Cardiac fibroblast (primary cell): ENCODE results near the gene GCN1.

Experiments
- DNase-seq, 2 donors: peaks; one replicate each; pipeline versions ENCODE4 v3.0.0 to v3.0.0-alpha.2; 2010; ENCODE audit warnings: low read depth in 2 of 2
- H3K4me3 ChIP-seq, 2 donors: replicated peaks in 1 of 2; 1 replicate in 1 of 2; 2 replicates in 1 of 2; pipeline ENCODE4 v1.5.1; 2011; ENCODE audit warnings: low read depth in 2 of 2, low read length in 2 of 2, mild to moderate bottlenecking in 2 of 2, moderate library complexity in 1 of 2
- TF ChIP-seq, protein P1 (sequence below): IDR thresholded peaks from one replicate; pipeline ENCODE4 v1.5.1; 2011; ENCODE audit warnings: low read depth, mild to moderate bottlenecking, low read length, inconsistent platforms

The GCN1 gene

DNA sequence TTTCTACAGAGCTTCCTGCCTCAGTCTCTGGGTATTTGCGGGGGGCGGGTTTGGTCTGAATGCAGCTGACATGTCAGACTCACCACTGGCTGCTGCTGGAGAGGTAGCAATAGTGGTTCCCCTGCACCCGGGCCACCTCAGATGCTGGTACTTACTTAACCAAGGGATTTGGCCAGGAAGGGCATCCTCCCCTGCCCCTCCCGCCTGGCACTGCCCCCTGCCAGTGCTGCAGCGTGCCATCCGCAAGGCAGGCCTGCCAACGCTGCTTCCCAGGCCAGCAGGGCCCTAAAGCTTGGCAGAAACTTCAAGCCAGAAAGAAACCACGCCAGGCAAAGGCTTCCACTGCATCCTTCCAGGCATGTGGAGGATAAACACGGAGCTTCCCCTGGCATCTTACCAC, 100.0 kb downstream of the GCN1 start:
- no peak overlapping the region for H3K4me3 ChIP-seq
- DNase-seq, result no peak
- TF ChIP-seq, protein P1, sequence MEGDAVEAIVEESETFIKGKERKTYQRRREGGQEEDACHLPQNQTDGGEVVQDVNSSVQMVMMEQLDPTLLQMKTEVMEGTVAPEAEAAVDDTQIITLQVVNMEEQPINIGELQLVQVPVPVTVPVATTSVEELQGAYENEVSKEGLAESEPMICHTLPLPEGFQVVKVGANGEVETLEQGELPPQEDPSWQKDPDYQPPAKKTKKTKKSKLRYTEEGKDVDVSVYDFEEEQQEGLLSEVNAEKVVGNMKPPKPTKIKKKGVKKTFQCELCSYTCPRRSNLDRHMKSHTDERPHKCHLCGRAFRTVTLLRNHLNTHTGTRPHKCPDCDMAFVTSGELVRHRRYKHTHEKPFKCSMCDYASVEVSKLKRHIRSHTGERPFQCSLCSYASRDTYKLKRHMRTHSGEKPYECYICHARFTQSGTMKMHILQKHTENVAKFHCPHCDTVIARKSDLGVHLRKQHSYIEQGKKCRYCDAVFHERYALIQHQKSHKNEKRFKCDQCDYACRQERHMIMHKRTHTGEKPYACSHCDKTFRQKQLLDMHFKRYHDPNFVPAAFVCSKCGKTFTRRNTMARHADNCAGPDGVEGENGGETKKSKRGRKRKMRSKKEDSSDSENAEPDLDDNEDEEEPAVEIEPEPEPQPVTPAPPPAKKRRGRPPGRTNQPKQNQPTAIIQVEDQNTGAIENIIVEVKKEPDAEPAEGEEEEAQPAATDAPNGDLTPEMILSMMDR, result no peak

DNA sequence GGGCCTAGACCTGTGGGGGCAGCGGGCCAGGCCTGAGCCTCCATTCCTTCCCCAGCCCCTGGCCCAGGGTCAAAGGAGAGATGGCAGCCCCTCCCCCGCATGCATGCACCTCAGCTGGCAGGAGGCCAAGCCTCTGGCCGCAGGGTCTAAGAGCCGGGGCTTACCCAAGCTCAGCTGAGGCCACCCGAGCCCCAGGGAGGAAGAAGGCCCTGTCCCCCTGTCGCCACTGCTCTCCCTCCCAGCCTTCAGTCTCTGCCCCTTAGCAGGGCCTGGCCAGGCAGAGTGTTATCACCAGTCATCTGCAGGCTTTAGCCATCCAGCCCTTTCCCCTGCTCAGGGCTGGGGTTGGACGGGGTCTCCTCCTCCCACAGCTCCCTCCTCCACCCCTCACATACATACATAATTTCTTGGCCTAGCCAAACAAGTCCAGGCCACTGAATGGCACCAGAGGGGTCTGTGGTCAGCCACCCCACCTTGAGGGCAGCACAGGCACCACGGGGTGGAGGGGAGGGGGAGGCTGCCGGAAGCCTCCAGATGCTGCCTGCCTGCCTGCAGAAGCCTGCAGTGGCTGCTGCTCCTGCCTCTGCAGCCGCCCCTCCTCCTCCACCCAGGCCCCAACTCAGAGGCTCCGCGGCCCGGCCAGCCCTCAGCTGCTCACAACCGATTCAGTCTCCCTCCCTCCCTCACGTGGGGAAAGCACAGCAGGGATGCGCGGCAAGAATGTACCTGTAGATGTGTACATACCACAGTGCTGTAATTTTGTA, 100.7 kb downstream of the GCN1 start:
- TF ChIP-seq, protein P1, result no peak
- no peak for DNase-seq
- H3K4me3 ChIP-seq, result no peak overlapping the region

DNA sequence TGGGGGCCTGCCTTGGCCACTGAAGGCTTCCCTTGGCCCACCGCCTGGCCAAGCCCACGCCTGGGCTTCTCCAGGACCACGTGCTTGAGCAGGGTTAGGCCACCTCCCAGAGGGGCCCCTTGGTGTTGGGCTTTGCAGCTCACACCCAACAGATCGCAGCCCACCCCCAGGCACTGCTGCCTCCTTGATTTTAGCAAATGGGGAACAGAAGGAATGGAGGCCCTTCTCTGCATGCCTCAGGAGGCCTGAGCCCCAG, 101.3 kb downstream of the GCN1 start:
- no peak overlapping the region for H3K4me3 ChIP-seq
- TF ChIP-seq, protein P1, result no peak

DNA sequence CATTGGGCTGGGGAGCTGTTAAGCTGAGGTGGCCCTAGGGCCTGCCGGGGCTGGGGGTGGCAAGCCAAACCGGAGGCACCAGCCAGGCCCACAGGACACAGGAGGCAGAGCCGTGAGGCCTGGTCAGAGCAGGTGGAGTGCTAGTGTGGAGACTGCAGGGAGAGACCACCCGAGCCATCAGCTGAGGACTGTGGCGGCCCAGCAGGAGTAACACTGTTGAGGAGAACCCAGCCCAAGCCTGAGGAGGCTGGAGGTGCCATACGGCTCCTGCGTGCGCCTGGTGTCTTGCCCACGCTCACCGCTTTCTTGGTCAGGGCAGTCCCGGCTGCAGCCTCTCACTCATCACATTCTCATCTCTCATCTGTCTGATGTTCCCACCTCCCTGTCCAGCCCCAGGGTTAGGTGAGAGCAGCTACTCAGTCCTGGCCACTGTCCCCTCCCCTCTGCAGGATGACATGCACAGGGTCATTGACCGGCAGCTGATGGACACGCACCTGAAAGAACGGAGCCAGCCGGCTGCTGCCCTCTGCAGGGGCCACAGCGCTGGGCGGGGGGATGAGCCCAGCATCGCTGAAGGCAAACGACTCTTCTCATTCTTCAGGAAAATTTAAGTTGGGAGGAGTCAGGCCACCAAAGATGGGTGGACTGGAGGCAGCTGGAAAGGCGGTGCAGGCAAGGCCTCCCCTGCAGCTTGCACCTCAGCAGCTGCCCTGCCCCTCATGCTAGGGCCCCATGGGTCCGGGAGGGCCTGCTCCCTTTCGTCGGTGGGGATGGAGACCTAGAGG, 101.8 kb downstream of the GCN1 start:
- DNase-seq, result no peak
- H3K4me3 ChIP-seq, result no peak overlapping the region
- TF ChIP-seq, protein P1, result no peak

More for the DNA sequence above, 101.3 kb downstream of the GCN1 start:
- no peak for DNase-seq

DNA sequence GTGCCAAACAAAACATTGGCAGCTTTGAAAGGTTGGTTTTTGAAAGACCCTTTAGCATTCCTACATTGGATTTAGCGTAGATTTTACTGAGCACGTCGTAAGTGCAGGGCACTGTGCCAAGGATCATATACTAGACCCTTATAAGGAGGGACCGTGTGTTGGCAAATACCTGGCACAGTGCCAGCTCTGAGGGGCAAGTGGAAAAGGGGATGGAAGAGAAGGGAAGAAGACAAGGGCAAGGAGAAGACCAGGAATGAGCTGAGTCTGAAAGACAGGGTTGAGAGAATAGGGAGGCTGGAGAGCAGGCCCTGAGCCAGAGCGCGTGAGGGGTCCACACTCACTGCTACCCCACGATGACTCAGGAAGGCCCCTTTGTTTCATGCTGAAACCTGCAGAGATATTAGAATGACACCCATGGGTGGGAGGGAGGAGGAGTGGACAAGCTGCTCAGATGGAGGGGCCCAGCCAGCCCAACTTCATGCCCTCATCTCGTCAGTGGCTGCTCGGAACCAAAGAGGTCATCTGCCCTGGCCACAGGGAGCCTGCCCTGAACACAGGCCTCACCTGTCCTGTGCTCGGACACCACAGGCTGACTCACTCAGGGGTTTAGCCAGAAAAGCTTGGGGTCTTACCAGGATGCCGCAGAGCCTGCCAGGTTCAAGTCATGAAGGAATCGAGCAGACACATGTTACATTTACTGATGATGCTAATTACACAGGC, 103.0 kb downstream of the GCN1 start:
- no peak for DNase-seq
- no peak overlapping the region for H3K4me3 ChIP-seq
- TF ChIP-seq, protein P1, result no peak

DNA sequence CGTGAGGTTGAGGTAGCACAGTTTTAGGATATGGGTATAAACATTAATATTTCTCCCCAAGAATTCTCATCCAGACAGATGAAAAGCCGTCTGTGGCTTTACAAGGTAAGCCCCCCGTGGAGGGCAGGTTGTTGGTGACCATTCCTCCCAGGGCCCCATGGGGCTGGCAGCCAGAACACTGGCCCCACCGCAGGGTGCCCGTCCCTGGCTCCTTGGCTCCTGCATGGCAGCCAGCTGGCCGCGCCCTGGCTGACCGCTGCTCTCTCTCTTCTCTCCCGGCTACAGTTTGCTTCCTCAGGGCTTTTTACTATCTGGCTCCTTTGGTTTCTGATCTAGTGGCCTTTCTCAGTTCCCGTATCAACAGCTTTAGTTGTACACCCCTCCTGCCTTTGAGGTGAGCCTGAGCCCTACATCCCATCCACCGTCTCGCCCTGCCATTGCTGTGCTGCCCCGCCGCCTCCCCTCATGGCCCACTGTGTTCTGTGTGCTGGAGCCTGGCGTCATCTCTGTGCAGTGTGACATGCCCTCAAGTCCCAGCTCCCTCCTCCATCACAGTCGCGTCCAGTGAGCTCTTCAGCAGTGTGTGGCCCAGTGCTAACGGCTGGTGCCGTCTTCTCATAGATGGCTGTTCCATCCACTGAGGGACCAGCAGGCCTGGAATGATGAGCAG, 103.8 kb downstream of the GCN1 start:
- no peak overlapping the region for H3K4me3 ChIP-seq
- TF ChIP-seq, protein P1, result no peak
- DNase-seq, result no peak
